Measurements from ENCODE around the gene PARD3B. TPM values are rescaled to one million over a fixed set of nuclear protein-coding genes. Genes with fewer than 3 reads are reported as not detected.

PARD3B gene
- total and polyA plus RNA-seq, 2 of the 13 experiments (the other 11 are each of a cell fraction or from before 2014, with no cell fraction given), result 0.71 to 2.3 TPM

GRCh38 chr2:204720874-204721273, 175.6 kb downstream of the PARD3B start (continued):
- TF ChIP-seq RXRB (CRISPR knock-in tag; IDR thresholded peaks at IDR 0.05; ENCODE audit: borderline replicate concordance), result no peak
- no peak for TF ChIP-seq YY1 (IDR thresholded peaks at IDR 0.05; ENCODE audit: insufficient read depth, insufficient replicate concordance, low read depth, low read length)
- no peak for TF ChIP-seq NCOA1 (CRISPR knock-in tag; IDR thresholded peaks at IDR 0.05)
- TF ChIP-seq RNF2 (conservative IDR thresholded peaks at IDR 0.05; ENCODE audit: low read depth), result no peak
- TF ChIP-seq, protein P1, sequence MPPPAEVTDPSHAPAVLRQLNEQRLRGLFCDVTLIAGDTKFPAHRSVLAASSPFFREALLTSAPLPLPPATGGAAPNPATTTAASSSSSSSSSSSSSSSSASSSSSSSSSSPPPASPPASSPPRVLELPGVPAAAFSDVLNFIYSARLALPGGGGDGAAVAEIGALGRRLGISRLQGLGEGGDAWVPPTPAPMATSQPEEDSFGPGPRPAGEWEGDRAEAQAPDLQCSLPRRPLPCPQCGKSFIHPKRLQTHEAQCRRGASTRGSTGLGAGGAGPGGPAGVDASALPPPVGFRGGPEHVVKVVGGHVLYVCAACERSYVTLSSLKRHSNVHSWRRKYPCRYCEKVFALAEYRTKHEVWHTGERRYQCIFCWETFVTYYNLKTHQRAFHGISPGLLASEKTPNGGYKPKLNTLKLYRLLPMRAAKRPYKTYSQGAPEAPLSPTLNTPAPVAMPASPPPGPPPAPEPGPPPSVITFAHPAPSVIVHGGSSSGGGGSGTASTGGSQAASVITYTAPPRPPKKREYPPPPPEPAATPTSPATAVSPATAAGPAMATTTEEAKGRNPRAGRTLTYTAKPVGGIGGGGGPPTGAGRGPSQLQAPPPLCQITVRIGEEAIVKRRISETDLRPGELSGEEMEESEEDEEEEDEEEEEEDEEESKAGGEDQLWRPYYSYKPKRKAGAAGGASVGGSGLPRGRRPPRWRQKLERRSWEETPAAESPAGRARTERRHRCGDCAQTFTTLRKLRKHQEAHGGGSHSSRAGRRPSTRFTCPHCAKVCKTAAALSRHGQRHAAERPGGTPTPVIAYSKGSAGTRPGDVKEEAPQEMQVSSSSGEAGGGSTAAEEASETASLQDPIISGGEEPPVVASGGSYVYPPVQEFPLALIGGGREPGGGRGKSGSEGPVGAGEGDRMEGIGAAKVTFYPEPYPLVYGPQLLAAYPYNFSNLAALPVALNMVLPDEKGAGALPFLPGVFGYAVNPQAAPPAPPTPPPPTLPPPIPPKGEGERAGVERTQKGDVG (CRISPR knock-in tag; IDR thresholded peaks at IDR 0.05; ENCODE audit: borderline replicate concordance), result no peak
- TF ChIP-seq MAF1 (CRISPR knock-in tag; IDR thresholded peaks at IDR 0.05; ENCODE audit: borderline replicate concordance), result no peak
- no peak for TF ChIP-seq KDM5A (IDR thresholded peaks at IDR 0.05; ENCODE audit: borderline replicate concordance, low read length)
- no peak for TF ChIP-seq HOXA7 (CRISPR knock-in tag; IDR thresholded peaks at IDR 0.05)

DNA sequence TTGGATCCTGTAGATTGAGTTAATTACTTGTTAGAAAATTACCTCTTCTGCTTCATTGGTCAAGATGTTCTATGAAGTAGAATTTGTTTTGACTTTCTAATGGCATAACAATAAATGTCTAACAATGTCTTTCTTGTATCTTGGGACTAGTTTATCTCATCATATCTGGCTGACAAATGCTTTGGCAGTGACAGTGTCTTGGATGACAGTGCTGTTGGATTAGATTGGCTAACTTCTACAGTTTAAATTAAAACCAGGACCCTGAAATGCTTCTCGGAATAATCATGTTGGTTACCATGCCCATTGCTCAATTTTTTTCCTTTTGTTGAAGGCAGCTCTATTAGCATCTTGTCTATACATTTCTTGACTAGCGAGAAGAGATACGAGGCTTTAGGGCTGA, 176.9 kb downstream of the PARD3B start:
- Histone ChIP-seq H2AFZ (ENCODE audit: low read length) (no peak overlapping the region), H3K79me2 (ENCODE audit: insufficient read depth, low read length) (no peaks in the 10 kb centered on the region), H3K27me3 (ENCODE audit: control insufficient read depth in 1 of 2, insufficient read depth in 2 of 2, low read length in 2 of 2) (no peaks in the 10 kb centered on the region), H4K20me1 (ENCODE audit: insufficient read depth, low read length) (no peaks in the 10 kb centered on the region), H3K4me2 (ENCODE audit: low read depth, low read length) (no peak overlapping the region), H3K27ac (ENCODE audit: extremely low read length, insufficient read depth, low read length) (no peak overlapping the region), H3K4me3 (replicated peaks in 1 of 3; ENCODE audit: insufficient read depth in 1 of 3, low read depth in 2 of 3, low read length in 3 of 3) (no peak overlapping the region), H3K4me1 (ENCODE audit: insufficient read depth, low read length) (no peaks in the 10 kb centered on the region), H3K9ac (ENCODE audit: insufficient read depth, low read depth, low read length) (no peak overlapping the region), H3K9me3 (ENCODE audit: low read length) (peaks cover 83% of the 10 kb centered on the region), H3K36me3 (replicated peaks in 1 of 2; ENCODE audit: control insufficient read depth in 1 of 2, insufficient read depth in 2 of 2, low read length in 2 of 2) (no peaks in the 10 kb centered on the region)
- ChIA-PET POLR2A (no interaction called here), CTCF (ENCODE audit: low intra/inter-chr PET ratio, low total read pairs) (no interaction called here)
- in situ Hi-C loops (cut with HindIII; ENCODE audit: extremely low pct_ligation_motif_present, low pct_unique_long_range_greater_than_20kb) (no loop called here), intact Hi-C loops (cut with micrococcal nuclease; ENCODE audit: unreplicated experiment) (no loop called here)
- BruUV-seq (replicated peaks), result no TSS peak
- FAIRE-seq (no peak), ATAC-seq (no peak), DNase-seq (ENCODE audit: low spot score) (no peak)
- TF ChIP-seq HOXA5 (CRISPR knock-in tag; IDR thresholded peaks at IDR 0.05) (no peak), ZKSCAN8 (CRISPR knock-in tag; IDR thresholded peaks at IDR 0.05; ENCODE audit: borderline replicate concordance) (no peak)
- 67% methylated on average over 3 of the region's 3 CpGs for WGBS (ENCODE audit: low lambda C conversion rate)

All from HepG2 (cell line).